ENCODE measurements around the gene LRRN4CL. TPM values are rescaled to one million over a fixed set of nuclear protein-coding genes. Genes with fewer than 3 reads are reported as not detected.
A peak's percentile ranks its signal among the peaks of the same experiment; 100 is the strongest.

Gene LRRN4CL
- total and polyA plus RNA-seq, 9 of the 15 experiments (the other 6 are each of a cell fraction or from before 2014, with no cell fraction given), result 0.03 to 0.11 (median 0.05) TPM; not detected in 4

GRCh38 chr11:62712276-62712812, 23.0 kb upstream of the LRRN4CL start (continued):
- TF ChIP-seq SREBF2 (CRISPR knock-in tag; IDR thresholded peaks at IDR 0.05), result no peak

GRCh38 chr11:62710001-62710345, 20.6 kb upstream of the LRRN4CL start:
- ChIA-PET CTCF (ENCODE audit: low intra/inter-chr PET ratio) (no interaction called here), POLR2A (interaction anchor here (0.6 to 1.4 kb wide), 4 partner anchors 13 to 135 kb away, joined by 3 to 4 read pairs (median 3); partner anchors contain the start of gene GANAB)
- intact Hi-C loops (cut with micrococcal nuclease) (no loop called here), in situ Hi-C loops (cut with MboI) (no loop called here)
- FAIRE-seq, result no peak
- no peaks in the 10 kb centered on the region for H3K9me3 ChIP-seq (replicated peaks; ENCODE audit: control insufficient read depth, insufficient read depth, low read depth, low read length)
- H3K4me1 ChIP-seq (replicated peaks in 1 of 2; ENCODE audit: control insufficient read depth in 2 of 2, insufficient read depth in 2 of 2, low read length in 2 of 2), result peaks cover 38 to 46% of the 10 kb centered on the region in 2 experiments
- 96% methylated on average over 6 of the region's 7 CpGs for whole genome bisulfite sequencing (ENCODE audit: insufficient coverage, low coverage, missing lambda C conversion rate)
- no peak overlapping the region for H3K4me2 ChIP-seq (ENCODE audit: insufficient read depth, low read length)
- no peak for ATAC-seq
- H3K9ac ChIP-seq (ENCODE audit: insufficient read depth in 1 of 2, low read depth in 2 of 2, low read length in 2 of 2), result no peak overlapping the region
- peaks cover 2% of the 10 kb centered on the region for H3K9me1 ChIP-seq (ENCODE audit: control insufficient read depth, insufficient read depth, low read length)
- peaks cover 7% of the 10 kb centered on the region for H4K20me1 ChIP-seq (replicated peaks; ENCODE audit: control insufficient read depth, insufficient read depth, low read length)
- no peak overlapping the region for H3K4me3 ChIP-seq
- H3K36me3 ChIP-seq (ENCODE audit: control insufficient read depth, insufficient read depth, low read length), result peaks cover 80% of the 10 kb centered on the region
- no peaks in the 10 kb centered on the region for H3K27me3 ChIP-seq (ENCODE audit: control insufficient read depth in 2 of 2, insufficient read depth in 2 of 2, low read length in 2 of 2)
- BruUV-seq (replicated peaks), result no TSS peak
- no peak overlapping the region for H2AFZ ChIP-seq (ENCODE audit: low read depth, low read length)
- DNase-seq (ENCODE audit: extremely low read depth in 1 of 4, low spot score in 3 of 4), result no peak
- H3K79me2 ChIP-seq (ENCODE audit: control insufficient read depth, insufficient read depth, low read length), result peaks cover 24% of the 10 kb centered on the region
- H3K27ac ChIP-seq (ENCODE audit: extremely low read depth, low read depth, low read length), result peak overlapping the region; percentile 15; the same call in 1 of the 3 replicates
- TF ChIP-seq ZNF512 (tag; IDR thresholded peaks at IDR 0.05) (no peak), ZBTB9 (CRISPR knock-in tag; IDR thresholded peaks at IDR 0.05) (no peak), HNRNPK (IDR thresholded peaks at IDR 0.05; ENCODE audit: low read depth, low read length, poor library complexity, severe bottlenecking) (no peak), ETV1 (tag; conservative IDR thresholded peaks at IDR 0.05; ENCODE audit: low read depth) (no peak), ELK1 (CRISPR knock-in tag; IDR thresholded peaks at IDR 0.05) (no peak), NCOA4 (IDR thresholded peaks at IDR 0.05; ENCODE audit: partially characterized antibody) (no peak), CHD2 (IDR thresholded peaks at IDR 0.05; ENCODE audit: low read depth, low read length) (no peak), ZNF699 (CRISPR knock-in tag; IDR thresholded peaks at IDR 0.05; ENCODE audit: insufficient replicate concordance) (no peak), THRA (IDR thresholded peaks at IDR 0.05) (no peak), ZNF146 (CRISPR knock-in tag; IDR thresholded peaks at IDR 0.05; ENCODE audit: unreplicated experiment) (no peak), ZNF311 (CRISPR knock-in tag; IDR thresholded peaks at IDR 0.05) (no peak), CBX3 (IDR thresholded peaks at IDR 0.05; ENCODE audit: borderline replicate concordance in 1 of 2, low read length in 2 of 2) (no peak), ZNF143 (CRISPR knock-in tag; IDR thresholded peaks at IDR 0.05) (no peak), ILF3 (IDR thresholded peaks at IDR 0.05; ENCODE audit: borderline replicate concordance) (no peak), CGGBP1 (CRISPR knock-in tag; IDR thresholded peaks at IDR 0.05) (no peak)

Data from K562 (cell line).